Measurements from ENCODE around the gene DNM3.
A peak's percentile ranks its signal among the peaks of the same experiment; 100 is the strongest.
"Not testable (repeated sequence)": the region's sequence is repeated elsewhere in the genome, so short reads cannot be mapped to it uniquely, and the experiment has no call there.

Gene DNM3

GRCh38 chr1:172298141-172298540 lies 456.8 kb downstream of the DNM3 start:
- no peak for DNase-seq

DNA sequence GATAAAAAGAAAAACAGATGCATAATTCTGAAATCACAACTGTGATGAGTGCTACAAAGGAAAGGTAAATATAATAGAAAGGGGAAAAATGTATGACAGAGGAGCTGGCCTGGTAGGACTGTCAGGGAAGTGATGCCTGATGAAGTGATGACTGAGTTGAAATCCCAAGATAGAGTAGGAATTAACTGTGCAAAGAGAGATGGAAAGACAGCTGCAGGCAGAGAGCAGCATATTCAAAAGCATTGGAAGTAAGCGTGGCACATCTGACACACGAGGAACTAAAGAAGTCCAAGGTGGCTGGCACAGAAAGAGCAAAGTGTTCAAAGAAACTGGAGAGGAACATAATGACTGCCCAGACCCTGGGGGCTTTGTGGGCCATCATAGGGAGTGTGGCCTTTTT lies 457.6 kb downstream of the DNM3 start:
- no peak for DNase-seq

DNA sequence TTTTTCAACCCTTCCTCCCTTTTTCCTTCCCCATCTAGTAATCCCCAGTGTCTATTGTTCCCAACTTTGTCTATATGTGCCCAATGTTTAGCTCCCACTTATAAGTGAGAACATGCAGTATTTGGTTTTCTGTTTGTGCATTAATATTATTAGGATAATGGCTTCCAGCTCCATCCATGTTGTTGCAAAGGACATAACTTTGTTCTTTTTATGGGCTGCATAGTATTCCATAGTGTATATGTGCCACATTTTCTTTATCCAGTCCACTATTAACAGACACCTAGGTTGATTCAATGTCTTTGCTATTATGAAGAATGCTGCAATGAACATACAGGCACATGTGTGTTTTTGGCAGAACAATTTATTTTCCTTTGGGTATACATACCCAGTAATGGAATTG lies 458.2 kb downstream of the DNM3 start:
- no peak for DNase-seq

DNA sequence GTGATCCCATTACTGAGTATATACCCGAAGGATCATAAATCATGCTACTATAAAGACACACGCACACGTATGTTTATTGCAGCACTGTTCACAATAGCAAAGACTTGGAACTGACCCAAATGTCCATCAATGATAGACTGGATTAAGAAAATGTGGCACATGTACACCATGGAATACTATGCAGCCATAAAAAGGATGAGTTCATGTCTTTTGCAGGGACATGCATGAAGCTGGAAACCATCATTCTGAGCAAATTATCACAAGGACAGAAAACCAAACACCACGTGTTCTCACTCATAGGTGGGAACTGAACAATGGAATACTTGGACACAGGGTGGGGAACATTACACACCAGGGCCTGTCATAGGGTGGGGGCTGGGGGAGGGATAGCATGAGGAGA lies 466.2 kb downstream of the DNM3 start:
- DNase-seq, result not testable (repeated sequence)

DNA sequence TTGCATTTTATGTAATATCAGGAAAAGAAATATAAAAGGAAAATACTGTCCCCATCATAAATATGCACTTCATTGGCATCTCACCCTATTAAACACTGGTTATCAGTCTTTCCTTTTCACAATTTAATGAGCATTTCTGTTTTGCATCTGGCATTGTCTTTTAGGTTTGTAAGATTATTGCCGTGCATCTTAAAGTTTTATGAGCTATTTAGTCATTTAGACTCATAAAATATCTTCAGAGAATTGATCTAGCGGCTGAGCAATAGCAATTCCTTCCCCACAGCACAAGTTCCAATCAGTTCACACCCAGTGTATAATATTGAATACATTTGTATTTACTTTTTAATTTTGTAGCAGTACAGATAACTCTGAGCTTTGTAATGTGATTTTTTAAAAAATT lies 466.8 kb downstream of the DNM3 start:
- DNase-seq, result no peak

DNA sequence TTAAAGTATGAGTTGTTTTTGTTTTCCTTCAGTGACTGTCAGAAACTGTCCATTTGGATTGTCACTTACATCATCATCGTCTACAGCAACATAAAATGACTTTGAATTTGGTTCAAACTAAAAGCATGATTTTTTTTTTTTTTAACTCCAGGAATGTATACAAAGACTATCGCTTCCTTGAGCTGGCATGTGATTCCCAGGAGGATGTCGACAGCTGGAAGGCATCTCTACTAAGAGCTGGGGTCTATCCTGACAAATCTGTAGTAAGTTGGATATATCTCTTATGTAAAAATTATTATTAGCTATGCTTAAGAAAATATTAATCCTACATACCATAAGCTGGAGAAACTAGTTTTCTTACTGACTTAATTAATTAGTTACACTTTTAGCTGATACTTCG lies 467.3 kb downstream of the DNM3 start:
- DNase-seq, result no peak

- no peak for DNase-seq
Observed at GRCh38 chr1:172320733-172321132, 479.4 kb downstream of the DNM3 start.

DNA sequence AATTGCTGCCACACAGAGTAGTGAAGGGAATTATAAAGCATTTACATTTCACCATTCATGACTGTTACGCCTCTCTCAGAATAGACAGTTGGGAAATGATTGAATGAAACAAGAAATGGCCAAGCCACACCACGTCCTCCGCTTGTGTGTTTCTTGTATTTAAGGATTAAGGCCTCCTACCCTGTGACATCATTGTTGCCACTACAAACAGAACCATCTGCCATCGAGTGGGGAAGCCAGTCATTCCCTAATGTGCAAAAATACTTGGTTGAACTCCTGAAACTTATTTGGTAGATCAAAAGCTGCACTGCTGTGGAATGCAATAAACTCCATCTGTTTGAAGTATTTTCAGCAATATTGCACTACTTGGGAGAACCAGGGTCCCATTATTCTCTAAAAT lies 480.2 kb downstream of the DNM3 start:
- peak; percentile 75 for DNase-seq

DNA sequence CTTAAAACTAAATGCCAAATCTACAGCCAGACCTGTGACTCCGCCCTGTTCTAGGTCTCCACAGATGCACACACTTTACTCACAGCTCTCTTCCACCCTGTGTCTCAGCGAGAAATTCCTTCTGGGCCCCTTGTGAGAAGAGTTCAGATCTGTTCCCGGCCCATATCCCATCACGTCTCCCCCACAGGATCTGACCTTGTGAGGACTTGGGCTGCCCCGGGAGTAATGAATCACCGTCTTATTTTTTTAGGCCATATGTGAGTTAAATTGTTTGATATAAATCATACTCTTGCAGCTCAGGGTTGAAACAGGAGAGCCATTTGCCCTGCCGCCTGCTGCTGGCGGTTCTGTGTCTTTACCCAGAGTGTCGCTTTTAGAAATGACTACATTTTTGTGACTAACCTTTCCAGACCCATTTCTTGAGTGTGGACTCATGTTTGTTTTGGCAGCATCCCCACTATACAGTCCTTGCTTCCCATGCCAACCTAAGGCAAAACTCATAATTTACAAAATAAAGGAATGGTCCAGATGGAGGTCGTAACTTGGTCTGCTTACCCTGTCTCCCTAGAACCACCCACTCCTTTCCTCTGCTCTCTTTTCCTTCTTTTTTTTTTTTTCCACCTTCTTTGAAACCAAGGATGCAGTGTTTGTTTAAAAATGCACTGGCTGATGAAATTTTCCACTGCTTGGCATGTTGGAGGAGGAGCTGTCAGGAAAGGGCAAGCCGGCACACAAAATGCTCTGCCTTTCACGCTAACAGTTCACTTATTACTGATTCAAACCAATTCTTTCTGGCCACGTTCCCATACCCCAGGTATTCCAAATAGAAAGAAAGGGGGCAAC lies 481.1 kb downstream of the DNM3 start:
- DNase-seq, result peak; percentile 73

GRCh38 chr1:172323686-172324085 lies 482.4 kb downstream of the DNM3 start:
- DNase-seq, result no peak

DNA sequence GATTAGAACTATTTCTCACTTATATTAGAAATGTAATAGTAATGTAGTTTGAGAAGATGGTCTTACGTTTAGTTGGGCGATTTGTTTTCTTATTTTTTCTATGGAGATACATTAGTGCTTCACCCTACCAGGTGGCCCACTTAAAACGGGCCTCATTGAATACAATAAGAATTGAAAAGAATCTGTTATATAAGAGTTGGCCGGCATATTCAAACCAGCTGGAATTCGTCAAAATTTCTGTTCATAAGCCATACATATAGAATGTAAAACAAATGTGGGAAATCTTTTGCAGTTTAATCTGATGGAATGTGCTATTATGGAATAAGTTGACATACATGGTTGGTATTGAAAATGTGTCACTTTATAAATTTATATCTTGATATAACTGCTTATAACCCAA lies 482.8 kb downstream of the DNM3 start:
- no peak for DNase-seq

- DNase-seq, result no peak
Observed at GRCh38 chr1:172324761-172325160, 483.5 kb downstream of the DNM3 start.

DNA sequence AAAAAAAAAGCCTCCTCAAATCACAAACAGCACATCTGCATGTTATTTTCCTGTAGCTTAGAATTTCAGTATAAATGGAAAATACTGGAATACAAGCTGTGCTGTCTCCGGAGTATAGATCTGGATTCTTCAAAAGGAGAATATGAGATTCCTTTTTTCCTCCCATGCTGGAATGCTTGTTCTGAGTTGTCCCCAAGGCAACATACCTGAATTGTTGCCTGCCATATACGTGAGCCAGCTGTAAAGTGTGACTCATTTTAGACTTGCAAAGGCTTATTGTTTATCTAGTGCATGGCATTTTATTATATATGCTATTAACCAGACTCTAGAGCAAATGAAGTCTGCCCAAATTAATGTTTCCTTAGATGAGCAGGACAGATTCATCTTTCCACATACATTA lies 484.2 kb downstream of the DNM3 start:
- no peak for DNase-seq

- no peak for DNase-seq
Observed at GRCh38 chr1:172326136-172326535, 484.8 kb downstream of the DNM3 start.

DNA sequence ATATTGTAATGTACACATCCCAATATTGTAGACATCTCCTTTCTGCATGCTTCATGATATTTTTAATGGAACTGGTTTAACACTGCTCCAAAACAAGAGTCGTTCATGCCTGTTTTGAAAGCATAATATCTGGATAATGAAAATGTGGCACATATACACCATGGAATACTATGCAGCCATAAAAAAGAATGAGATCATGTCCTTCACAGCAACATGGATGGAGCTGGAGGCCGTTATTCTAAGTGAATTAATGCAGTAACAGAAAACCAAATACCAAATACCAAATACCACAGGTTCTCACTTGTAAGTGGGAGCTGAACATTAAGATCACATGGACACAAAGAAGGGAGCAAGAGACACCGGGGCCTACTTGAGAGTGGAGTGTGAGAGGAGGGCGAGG lies 487.0 kb downstream of the DNM3 start:
- DNase-seq, result no peak

DNA sequence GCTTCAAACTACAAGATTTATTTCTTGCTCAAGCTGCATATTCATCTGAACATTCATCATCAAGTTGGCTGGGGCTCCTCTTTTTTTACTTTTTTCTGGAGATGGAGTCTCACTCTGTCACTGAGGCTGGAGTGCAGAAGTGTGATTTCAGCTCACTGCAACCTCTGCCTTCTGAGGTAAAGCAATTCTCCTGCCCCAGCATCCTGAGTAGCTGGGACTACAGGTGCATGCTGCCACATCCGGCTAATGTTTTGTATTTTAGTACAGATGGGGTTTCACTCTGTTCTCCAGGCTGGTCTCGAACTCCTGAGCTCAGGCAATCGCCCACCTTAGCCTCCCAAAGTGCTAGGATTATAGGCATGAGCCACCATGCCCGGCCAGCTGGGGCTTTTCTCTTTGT lies 490.9 kb downstream of the DNM3 start:
- no peak for DNase-seq

DNA sequence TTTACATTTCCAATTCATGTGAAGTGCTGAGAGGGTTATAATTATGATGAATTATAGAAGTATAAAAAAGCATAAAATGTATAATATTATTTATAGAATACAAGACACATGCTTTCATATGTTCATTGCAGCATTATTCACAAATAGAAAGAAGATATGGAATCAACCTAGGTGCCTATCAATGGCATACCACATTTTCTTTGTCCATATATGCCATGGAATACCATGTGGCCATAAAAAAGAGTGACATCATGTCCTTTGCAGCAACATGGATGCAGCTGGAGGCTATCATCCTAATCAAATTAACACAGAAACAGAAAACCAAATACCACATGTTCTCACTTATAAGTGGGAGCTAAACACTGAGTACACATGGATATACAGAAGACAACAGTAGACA lies 494.1 kb downstream of the DNM3 start:
- no peak for DNase-seq

DNA sequence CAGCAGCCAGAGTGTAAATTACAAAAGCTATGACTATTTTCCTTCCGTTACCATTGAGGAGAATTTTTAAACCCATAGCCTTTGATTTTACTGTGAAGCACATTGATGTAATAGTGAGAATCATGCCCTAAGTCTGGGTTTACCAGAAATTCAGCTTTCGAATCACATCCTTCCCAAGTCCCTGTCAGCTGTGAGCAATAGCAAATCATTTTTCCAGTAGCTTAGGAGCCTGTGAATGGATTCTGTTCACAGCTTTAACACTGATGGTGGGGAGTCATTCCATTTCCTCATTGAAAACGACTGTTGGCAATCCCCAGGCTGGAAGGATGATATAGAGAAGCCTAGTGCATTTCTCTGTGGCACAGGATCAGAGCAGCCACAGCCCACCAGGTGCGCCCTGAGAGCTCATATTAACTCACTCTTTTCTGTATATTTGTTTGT lies 497.0 kb downstream of the DNM3 start:
- DNase-seq, result no peak

DNA sequence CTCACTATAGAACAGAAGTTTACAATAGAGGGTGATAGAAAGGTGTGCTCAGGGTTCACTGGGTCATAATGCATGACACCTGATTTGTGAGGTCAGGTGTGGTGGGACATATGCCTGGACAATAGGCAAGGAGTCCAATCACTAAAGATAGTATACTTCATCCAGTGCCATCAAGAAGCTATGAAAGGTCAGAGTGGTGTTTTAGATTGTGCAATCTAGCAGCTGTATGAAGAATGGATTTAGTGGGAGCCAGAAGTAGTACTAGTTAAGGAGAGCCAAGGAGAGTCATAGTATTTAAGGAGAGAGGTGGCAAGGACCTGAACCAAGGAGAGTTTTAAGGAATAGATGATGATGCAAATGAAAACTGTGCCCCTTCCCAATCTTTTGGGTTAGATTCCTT lies 498.5 kb downstream of the DNM3 start:
- no peak for DNase-seq

DNA sequence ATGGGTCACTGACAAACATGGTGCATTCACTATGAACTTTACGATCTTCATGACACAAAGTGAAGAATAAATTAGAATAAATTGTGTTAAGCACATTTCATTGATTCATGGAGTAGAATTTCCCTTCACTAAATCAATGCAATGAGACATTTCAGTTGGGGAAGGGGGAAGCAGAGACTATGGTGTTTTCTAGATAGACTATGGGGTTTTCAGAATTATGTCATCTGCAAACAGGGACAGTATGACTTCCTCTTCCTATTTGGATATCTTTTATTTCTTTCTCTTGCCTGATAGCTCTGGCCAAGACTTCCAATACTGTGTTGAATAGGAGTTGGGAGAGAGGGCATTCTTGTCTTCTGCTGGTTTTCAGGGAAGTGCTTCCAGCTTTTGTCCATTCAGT lies 499.2 kb downstream of the DNM3 start:
- DNase-seq, result no peak

- no peak for DNase-seq
Observed at GRCh38 chr1:172341697-172342096, 500.4 kb downstream of the DNM3 start.

- no peak for DNase-seq
Observed at GRCh38 chr1:172342584-172343239, 501.4 kb downstream of the DNM3 start.

- DNase-seq, result no peak
Observed at GRCh38 chr1:172343240-172344160, 502.2 kb downstream of the DNM3 start.

DNA sequence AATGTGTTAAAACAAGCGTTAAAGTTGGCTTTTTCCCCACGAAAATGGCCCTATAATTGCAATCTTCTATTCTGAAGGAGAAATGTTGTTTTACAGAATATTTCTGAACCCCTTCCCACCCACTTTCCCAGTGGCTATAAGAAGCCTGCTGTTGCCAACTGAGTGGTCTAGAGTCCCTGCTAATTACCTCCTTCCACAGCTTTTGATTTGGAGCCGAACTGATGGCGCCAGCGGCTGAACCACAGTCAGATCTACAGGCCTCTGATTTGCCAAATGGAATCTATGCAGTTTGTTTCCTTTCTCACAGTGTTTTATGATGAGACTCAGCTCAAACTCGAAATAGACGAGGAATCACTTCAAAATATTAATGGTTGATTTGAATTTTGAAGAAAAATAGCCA lies 503.1 kb downstream of the DNM3 start:
- DNase-seq, result no peak

All from NCI-H1694 (cell line).